ENCODE measurements around the gene ZNF346.

DNA sequence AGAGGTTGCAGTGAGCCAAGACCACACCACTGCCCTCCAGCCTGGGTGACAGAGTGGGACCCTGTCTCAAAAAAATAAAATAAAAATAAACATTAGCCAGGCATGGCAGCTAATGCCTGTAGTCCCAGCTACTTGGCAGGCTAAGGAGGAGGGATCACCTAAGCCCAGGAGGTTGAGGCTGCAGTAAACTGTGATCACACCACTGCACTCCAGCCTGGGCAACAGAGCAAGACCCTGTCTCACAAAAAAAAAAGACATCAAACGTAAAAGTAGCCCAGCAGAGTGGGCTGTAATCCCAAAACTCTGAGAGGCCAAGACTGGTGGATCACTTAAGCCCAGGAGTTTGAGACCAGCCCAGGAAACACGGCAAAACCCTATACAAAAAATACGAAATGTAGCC lies 34.9 kb upstream of the ZNF346 start:
- no peak for TF ChIP-seq KLF16 (tag by site-specific recombination; IDR thresholded peaks at IDR 0.05)
- TF ChIP-seq, protein P1, sequence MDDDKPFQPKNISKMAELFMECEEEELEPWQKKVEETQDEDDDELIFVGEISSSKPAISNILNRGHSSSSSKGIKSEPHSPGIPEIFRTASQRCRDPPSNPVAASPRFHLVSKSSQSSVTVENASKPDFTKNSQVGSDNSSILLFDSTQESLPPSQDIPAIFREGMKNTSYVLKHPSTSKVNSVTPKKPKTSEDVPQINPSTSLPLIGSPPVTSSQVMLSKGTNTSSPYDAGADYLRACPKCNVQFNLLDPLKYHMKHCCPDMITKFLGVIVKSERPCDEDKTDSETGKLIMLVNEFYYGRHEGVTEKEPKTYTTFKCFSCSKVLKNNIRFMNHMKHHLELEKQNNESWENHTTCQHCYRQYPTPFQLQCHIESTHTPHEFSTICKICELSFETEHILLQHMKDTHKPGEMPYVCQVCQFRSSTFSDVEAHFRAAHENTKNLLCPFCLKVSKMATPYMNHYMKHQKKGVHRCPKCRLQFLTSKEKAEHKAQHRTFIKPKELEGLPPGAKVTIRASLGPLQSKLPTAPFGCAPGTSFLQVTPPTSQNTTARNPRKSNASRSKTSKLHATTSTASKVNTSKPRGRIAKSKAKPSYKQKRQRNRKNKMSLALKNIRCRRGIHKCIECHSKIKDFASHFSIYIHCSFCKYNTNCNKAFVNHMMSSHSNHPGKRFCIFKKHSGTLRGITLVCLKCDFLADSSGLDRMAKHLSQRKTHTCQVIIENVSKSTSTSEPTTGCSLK (tag by site-specific recombination; IDR thresholded peaks at IDR 0.05) = no peak
- TF ChIP-seq, protein P2, sequence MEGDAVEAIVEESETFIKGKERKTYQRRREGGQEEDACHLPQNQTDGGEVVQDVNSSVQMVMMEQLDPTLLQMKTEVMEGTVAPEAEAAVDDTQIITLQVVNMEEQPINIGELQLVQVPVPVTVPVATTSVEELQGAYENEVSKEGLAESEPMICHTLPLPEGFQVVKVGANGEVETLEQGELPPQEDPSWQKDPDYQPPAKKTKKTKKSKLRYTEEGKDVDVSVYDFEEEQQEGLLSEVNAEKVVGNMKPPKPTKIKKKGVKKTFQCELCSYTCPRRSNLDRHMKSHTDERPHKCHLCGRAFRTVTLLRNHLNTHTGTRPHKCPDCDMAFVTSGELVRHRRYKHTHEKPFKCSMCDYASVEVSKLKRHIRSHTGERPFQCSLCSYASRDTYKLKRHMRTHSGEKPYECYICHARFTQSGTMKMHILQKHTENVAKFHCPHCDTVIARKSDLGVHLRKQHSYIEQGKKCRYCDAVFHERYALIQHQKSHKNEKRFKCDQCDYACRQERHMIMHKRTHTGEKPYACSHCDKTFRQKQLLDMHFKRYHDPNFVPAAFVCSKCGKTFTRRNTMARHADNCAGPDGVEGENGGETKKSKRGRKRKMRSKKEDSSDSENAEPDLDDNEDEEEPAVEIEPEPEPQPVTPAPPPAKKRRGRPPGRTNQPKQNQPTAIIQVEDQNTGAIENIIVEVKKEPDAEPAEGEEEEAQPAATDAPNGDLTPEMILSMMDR (tag by site-specific recombination; IDR thresholded peaks at IDR 0.05) = no peak
- no peak for TF ChIP-seq ZNF501 (tag by site-specific recombination; IDR thresholded peaks at IDR 0.05)
- TF ChIP-seq, protein P3, sequence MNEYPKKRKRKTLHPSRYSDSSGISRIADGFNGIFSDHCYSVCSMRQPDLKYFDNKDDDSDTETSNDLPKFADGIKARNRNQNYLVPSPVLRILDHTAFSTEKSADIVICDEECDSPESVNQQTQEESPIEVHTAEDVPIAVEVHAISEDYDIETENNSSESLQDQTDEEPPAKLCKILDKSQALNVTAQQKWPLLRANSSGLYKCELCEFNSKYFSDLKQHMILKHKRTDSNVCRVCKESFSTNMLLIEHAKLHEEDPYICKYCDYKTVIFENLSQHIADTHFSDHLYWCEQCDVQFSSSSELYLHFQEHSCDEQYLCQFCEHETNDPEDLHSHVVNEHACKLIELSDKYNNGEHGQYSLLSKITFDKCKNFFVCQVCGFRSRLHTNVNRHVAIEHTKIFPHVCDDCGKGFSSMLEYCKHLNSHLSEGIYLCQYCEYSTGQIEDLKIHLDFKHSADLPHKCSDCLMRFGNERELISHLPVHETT (tag by site-specific recombination; IDR thresholded peaks at IDR 0.05) = no peak

All from HEK293 (cell line).